Lower leg skin (tissue), 4 donors: ENCODE data around the gene PODNL1. TPM values are rescaled to one million over a fixed set of nuclear protein-coding genes. Genes with fewer than 3 reads are reported as not detected.
"Not testable (repeated sequence)": the region's sequence is repeated elsewhere in the genome, so short reads cannot be mapped to it uniquely, and the experiment has no call there.

ENCODE experiments used
- DNase-seq, 2 donors: peaks; one replicate each; pipeline ENCODE4 v3.0.0-alpha.2; 2019; ENCODE audit warnings: low spot score in 2 of 2
- H3K4me3 ChIP-seq: fragments of 200-600 bp; sonication (generic); 2 replicates; pipeline ENCODE4 v1.5.1; 2017; ENCODE audit warnings: mild to moderate bottlenecking, low read depth; ENCODE audit not compliant: poor library complexity, severe bottlenecking
- CTCF ChIP-seq, 3 donors: fragments of 450-650 bp; IDR thresholded peaks; one replicate each; pipeline ENCODE4 v1.5.1; 2016; ENCODE audit warnings: antibody characterized with exemption in 3 of 3, mild to moderate bottlenecking in 3 of 3, moderate library complexity in 2 of 3
- POLR2A ChIP-seq, 2 donors: fragments of 450-650 bp; IDR thresholded peaks; one replicate each; pipeline ENCODE4 v1.6.1; 2016 to 2017; ENCODE audit warnings: antibody characterized with exemption in 2 of 2, mild to moderate bottlenecking in 1 of 2, moderate library complexity in 1 of 2
- WGBS, 2 donors: methylation state at CpG; one replicate each; pipeline ENCODE4 v1.1.5; 2018; 5-methylcytosine and 5-hydroxymethylcytosine counted together
- intact Hi-C: fragments of 100-400 bp; cut with DNase I; formaldehyde crosslinking; loops from one replicate; pipeline ENCODE4 v1.15.0; 2023; ENCODE audit warnings: low total_unique reads
- total RNA-seq, 4 donors: library from RNA; depleted of rRNA; stranded (reverse); fragments of >200 nt; gene quantifications; one replicate each; pipeline ENCODE4 v1.1.0, GENCODE V29; 2016

Gene PODNL1
- total RNA-seq, 4 donors from 2014 or later: 5.2 to 8.2 (median 6.4) TPM

- H3K4me3 ChIP-seq: no peak overlapping the region
Observed at GRCh38 chr19:13930402-13930801, 7.8 kb downstream of the PODNL1 start.

GRCh38 chr19:13929956-13930355 lies 8.3 kb downstream of the PODNL1 start:
- 85 to 92% methylated on average over 7 to 14 of the region's 17 CpGs for WGBS, 2 donors

More at GRCh38 chr19:13930402-13930801, 7.8 kb downstream of the PODNL1 start:
- intact Hi-C loops: no loop called here
- DNase-seq: no peak
- 93 to 94% methylated on average over 9 to 12 of the region's 17 CpGs for WGBS, 2 donors
- TF ChIP-seq CTCF (IDR thresholded peaks at IDR 0.05): no peak
- no peak for TF ChIP-seq POLR2A (IDR thresholded peaks at IDR 0.05)

GRCh38 chr19:13929340-13929739 lies 8.9 kb downstream of the PODNL1 start:
- DNase-seq: no peak

More at GRCh38 chr19:13929956-13930355, 8.3 kb downstream of the PODNL1 start:
- intact Hi-C loops: no loop called here
- no peak overlapping the region for H3K4me3 ChIP-seq
- no peak for TF ChIP-seq POLR2A (IDR thresholded peaks at IDR 0.05)
- no peak for DNase-seq

GRCh38 chr19:13926715-13927114 lies 11.5 kb downstream of the PODNL1 start:
- DNase-seq: no peak
- H3K4me3 ChIP-seq: no peak overlapping the region
- TF ChIP-seq POLR2A (IDR thresholded peaks at IDR 0.05) (no peak), CTCF (IDR thresholded peaks at IDR 0.05) (no peak)
- WGBS, 2 donors: 83 to 88% methylated on average over 6 to 8 of the region's 8 CpGs
- intact Hi-C loops: no loop called here

More at GRCh38 chr19:13929340-13929739, 8.9 kb downstream of the PODNL1 start:
- no peak for TF ChIP-seq CTCF (IDR thresholded peaks at IDR 0.05)
- no peak for TF ChIP-seq POLR2A (IDR thresholded peaks at IDR 0.05)
- intact Hi-C loops: no loop called here
- WGBS, 2 donors: 80% methylated on average over 5 to 10 of the region's 12 CpGs
- no peak overlapping the region for H3K4me3 ChIP-seq

- TF ChIP-seq CTCF (IDR thresholded peaks at IDR 0.05) (no peak), POLR2A (IDR thresholded peaks at IDR 0.05) (no peak)
- 73 to 83% methylated on average over 4 of the region's 4 CpGs for WGBS, 2 donors
- no peak overlapping the region for H3K4me3 ChIP-seq
- intact Hi-C loops: no loop called here
- no peak for DNase-seq
Observed at GRCh38 chr19:13926010-13926409, 12.2 kb downstream of the PODNL1 start.

GRCh38 chr19:13923194-13923987 lies 14.8 kb downstream of the PODNL1 start:
- 94 to 95% methylated on average over 28 of the region's 28 CpGs for WGBS, 2 donors
- DNase-seq: no peak
- intact Hi-C loops: no loop called here
- TF ChIP-seq POLR2A (IDR thresholded peaks at IDR 0.05): no peak
- TF ChIP-seq CTCF (IDR thresholded peaks at IDR 0.05): no peak
- H3K4me3 ChIP-seq: no peak overlapping the region

GRCh38 chr19:13922118-13922517 lies 16.1 kb downstream of the PODNL1 start:
- 96 to 100% methylated on average over 6 of the region's 6 CpGs for WGBS, 2 donors
- intact Hi-C loops, DNase-seq, H3K4me3 ChIP-seq: not testable (repeated sequence)
